Heart left ventricle (tissue), 16 donors: ENCODE results near the gene MAP3K20. TPM values are rescaled to one million over a fixed set of nuclear protein-coding genes. Genes with fewer than 3 reads are reported as not detected.

Experiments used
- ATAC-seq, 4 donors: fragments of 200-7000 bp; cut with Tn5 transposase; one replicate each; pipeline ENCODE4 v1.9.1; 2020 to 2022; ENCODE audit warnings: moderate library complexity in 4 of 4, mild to moderate bottlenecking in 3 of 4, moderate number of reproducible peaks in 1 of 4
- DNase-seq, 5 donors: peaks; one replicate each; pipeline ENCODE4 v3.0.0-alpha.2; 2020
- H3K27ac ChIP-seq, 12 donors: fragments of 200-600 bp; sonication (generic) in 4 of 12; one replicate each; pipeline versions ENCODE4 v1.5.0 to v1.8.0; 2016 to 2022; ENCODE audit warnings: mild to moderate bottlenecking in 2 of 12
- H3K27me3 ChIP-seq, 9 donors: fragments of 200-600 bp; sonication (generic) in 2 of 9; one replicate each; pipeline versions ENCODE4 v1.5.1 to v1.8.0; 2016 to 2022; ENCODE audit warnings: mild to moderate bottlenecking in 3 of 9
- H3K36me3 ChIP-seq, 9 donors: fragments of 200-600 bp; sonication (generic) in 2 of 9; one replicate each; pipeline versions ENCODE4 v1.5.0 to v1.8.0; 2018 to 2022; ENCODE audit warnings: mild to moderate bottlenecking in 2 of 9
- H3K4me1 ChIP-seq, 12 donors: fragments of 200-600 bp; sonication (generic) in 4 of 12; one replicate each; pipeline versions ENCODE4 v1.5.0 to v1.8.0; 2016 to 2022; ENCODE audit warnings: mild to moderate bottlenecking in 3 of 12
- H3K4me3 ChIP-seq, 12 donors: fragments of 200-600 bp; sonication (generic) in 4 of 12; one replicate each; pipeline versions ENCODE4 v1.5.0 to v1.8.0; 2017 to 2022; ENCODE audit warnings: mild to moderate bottlenecking in 9 of 12, moderate library complexity in 4 of 12
- H3K9me3 ChIP-seq, 12 donors: fragments of 200-600 bp; sonication (generic) in 4 of 12; one replicate each; pipeline versions ENCODE4 v1.5.0 to v1.8.0; 2016 to 2022; ENCODE audit warnings: mild to moderate bottlenecking in 1 of 12
- CTCF ChIP-seq, 12 donors: fragments of 200-600 bp; sonication (generic) in 4 of 12; IDR thresholded peaks; one replicate each; pipeline versions ENCODE4 v1.5.0 to v1.8.0; 2018 to 2022; ENCODE audit warnings: antibody characterized with exemption in 12 of 12, mild to moderate bottlenecking in 5 of 12
- POLR2A ChIP-seq, 2 donors: fragments of 450-650 bp; IDR thresholded peaks; one replicate each; pipeline ENCODE4 v1.6.1; 2017; ENCODE audit warnings: antibody characterized with exemption in 2 of 2, mild to moderate bottlenecking in 2 of 2, moderate library complexity in 2 of 2
- WGBS, 4 donors: extraction: QIAGEN DNeasy Blood & Tissue Kit in 2 of 4; methylation state at CpG; one replicate each; pipeline versions ENCODE4 v1.1.5 to v1.1.7; 2013 to 2018; 5-methylcytosine and 5-hydroxymethylcytosine counted together
- intact Hi-C, 10 donors: fragments of 100-400 bp; cut with DNase I; formaldehyde crosslinking; loops; one replicate each; pipeline versions ENCODE4 v1.11.1 to v1.14.2; 2022
- polyA plus RNA-seq, 2 donors: library from polyadenylated mRNA; stranded (reverse); fragments of 200-250 nt; gene quantifications; one replicate each; pipeline ENCODE4 v1.2.3, GENCODE V29; 2013
- total RNA-seq, 9 donors: library from RNA; depleted of rRNA in 2 of 9; stranded (reverse); fragments of >200 nt in 2 of 9; fragmentation: NEBNext Ultra II Directional in 3 of 9; extraction: Animal tissue kit (Norgen Biotek cat#: 25700) in 3 of 9; gene quantifications; one replicate each; pipeline versions ENCODE4 v1.1.0 to v1.2.4, GENCODE V29; 2016 to 2023
- donor health status: ischemic (EF 13 %, LVEDD 7.1; RV severe dilation, severe dysfunction).
- donor health status: healthy with polysubstance abuse.
- donor health status: DM: no; HTN: yes; CAD: no.
- donor health status: DM: no; HTN: no; CAD: no.
- donor health status: ischemic (EF 25% LVEDD 6.9; RV normal size, moderate dysfunction).
- donor health status: ischemic (EF 25% LVEDD 5.7; RV mildly dilated, moderate dysfunction).
- donor health status: healthy.
- donor health status: DM: yes; HTN: yes; CAD: no.
- donor health status: ischemic (EF 35%, LVEDD 5.7; RV mildly dilated, moderate dysfunction).
- donor health status: nonischemic (EF 11% LVEDD 7.7; RV severe dilation, severe dysfunction).
- donor health status: DM: yes; HTN: yes; CAD: no.
- donor health status: PGD.
- donor health status: ischemic (EF 29% LVEDD 5.4; RV normal size, mild dysfunction).
- donor health status: nonischemic (EF 23%, LVEDD 6.1; RV moderate dilation, normal function).

Gene MAP3K20
- total and polyA plus RNA-seq, 11 donors, result 98.6 to 487 (median 355) TPM

- H3K27ac ChIP-seq, result no peak overlapping the region
- DNase-seq (no peak), ATAC-seq (no peak)
- H3K4me1 ChIP-seq, result no peaks in the 10 kb centered on the region
- no peak for TF ChIP-seq POLR2A (IDR thresholded peaks at IDR 0.05)
- TF ChIP-seq CTCF (IDR thresholded peaks at IDR 0.05), result no peak
- intact Hi-C loops, result loop anchor here in 1 of 10 donors (10.0 kb wide), 1 partner anchor 106 kb away; the partner anchor contains the start of gene CDCA7
- peaks cover 0 to 6% (median 0%) of the 10 kb centered on the region in 9 donors for H3K36me3 ChIP-seq
- 96 to 97% (median 97%) methylated on average over 2 of the region's 2 CpGs for WGBS, 4 donors
- no peak overlapping the region for H3K4me3 ChIP-seq
- no peaks in the 10 kb centered on the region for H3K27me3 ChIP-seq
- no peaks in the 10 kb centered on the region for H3K9me3 ChIP-seq
Observed at GRCh38 chr2:173248381-173248780, 172.7 kb downstream of the MAP3K20 start.

GRCh38 chr2:173249661-173250641, 174.3 kb downstream of the MAP3K20 start:
- WGBS, 4 donors, result 84 to 90% (median 87%) methylated on average over 8 of the region's 8 CpGs
- Histone ChIP-seq H3K9me3 (no peaks in the 10 kb centered on the region), H3K36me3 (peaks cover 0 to 6% (median 0%) of the 10 kb centered on the region in 9 donors), H3K27me3 (no peaks in the 10 kb centered on the region), H3K4me3 (no peak overlapping the region), H3K27ac (no peak overlapping the region), H3K4me1 (no peaks in the 10 kb centered on the region)
- intact Hi-C loops, result loop anchor here in 1 of 10 donors (10.0 kb wide), 1 partner anchor 105 kb away; the partner anchor contains the start of gene CDCA7
- ATAC-seq (no peak), DNase-seq (no peak)
- no peak for TF ChIP-seq CTCF (IDR thresholded peaks at IDR 0.05)
- no peak for TF ChIP-seq POLR2A (IDR thresholded peaks at IDR 0.05)

GRCh38 chr2:173251225-173251624, 175.6 kb downstream of the MAP3K20 start:
- no peaks in the 10 kb centered on the region for H3K9me3 ChIP-seq
- no peak for DNase-seq
- H3K27me3 ChIP-seq, result no peaks in the 10 kb centered on the region
- no peak overlapping the region for H3K27ac ChIP-seq
- WGBS, 4 donors, result 98 to 99% (median 98%) methylated on average over 2 of the region's 2 CpGs
- intact Hi-C loops, result no loop called here
- ATAC-seq, result no peak
- peaks cover 0 to 4% (median 0%) of the 10 kb centered on the region in 9 donors for H3K36me3 ChIP-seq
- H3K4me3 ChIP-seq, result no peak overlapping the region
- H3K4me1 ChIP-seq, result no peaks in the 10 kb centered on the region
- TF ChIP-seq CTCF (IDR thresholded peaks at IDR 0.05) (no peak), POLR2A (IDR thresholded peaks at IDR 0.05) (no peak)

GRCh38 chr2:173252581-173252980, 176.9 kb downstream of the MAP3K20 start:
- no peak overlapping the region for H3K4me3 ChIP-seq
- intact Hi-C loops, result no loop called here
- no peak overlapping the region for H3K27ac ChIP-seq
- ATAC-seq (no peak), DNase-seq (no peak)
- TF ChIP-seq POLR2A (IDR thresholded peaks at IDR 0.05) (no peak), CTCF (IDR thresholded peaks at IDR 0.05) (no peak)
- peaks cover 0 to 4% (median 0%) of the 10 kb centered on the region in 9 donors for H3K36me3 ChIP-seq
- H3K27me3 ChIP-seq, result no peaks in the 10 kb centered on the region
- 89 to 94% (median 93%) methylated on average over 5 of the region's 5 CpGs for WGBS, 4 donors
- H3K4me1 ChIP-seq, result no peaks in the 10 kb centered on the region
- H3K9me3 ChIP-seq, result no peaks in the 10 kb centered on the region
